Adipose tissue (tissue), 3 donors: ENCODE measurements around the gene PCMTD2. TPM values are rescaled to one million over a fixed set of nuclear protein-coding genes. Genes with fewer than 3 reads are reported as not detected.

Experiments
- H3K27ac ChIP-seq: one replicate; pipeline ENCODE4 v1.5.1; 2013; ENCODE audit warnings: low read depth, low read length
- WGBS, 3 donors: extraction: QIAGEN DNeasy Blood & Tissue Kit; methylation state at CpG; one replicate each; pipeline ENCODE4 v1.1.7; 2013; 5-methylcytosine and 5-hydroxymethylcytosine counted together
- polyA plus RNA-seq, 3 donors: library from polyadenylated mRNA; stranded (reverse); fragments of 200-250 nt; gene quantifications; one replicate each; pipeline ENCODE4 v1.2.3, GENCODE V29; 2013
- donor health status: healthy with polysubstance abuse.
- donor health status: Bipolar disorder and iron deficiency.
- donor health status: healthy.

The PCMTD2 gene
- polyA plus RNA-seq, 3 donors = 17.5 to 29.0 (median 21.1) TPM

DNA sequence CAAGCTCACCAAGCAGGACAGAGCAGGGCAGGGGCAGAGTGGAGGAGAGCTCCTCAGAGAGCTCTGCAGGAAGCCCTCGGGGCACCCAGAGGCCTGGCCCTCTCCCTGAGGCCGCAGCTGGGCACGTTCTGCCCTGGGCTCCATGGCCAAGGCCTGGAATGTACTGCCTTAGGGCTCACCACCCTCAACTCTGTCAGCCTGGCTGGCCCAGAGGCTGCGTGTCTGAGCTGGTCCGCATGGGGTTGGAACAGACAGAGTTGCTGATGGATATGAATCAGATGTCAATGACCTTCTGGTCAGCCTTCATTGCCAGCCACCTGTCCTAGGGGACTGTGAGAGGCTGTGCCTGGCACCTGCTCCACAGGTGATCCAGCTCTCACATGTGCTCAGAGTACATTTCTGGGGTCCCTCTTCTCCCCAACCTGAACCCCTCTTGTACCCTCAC, 33.2 kb upstream of the PCMTD2 start:
- WGBS, 3 donors = 72 to 86% (median 85%) methylated on average over 5 of the region's 5 CpGs
- no peak overlapping the region for H3K27ac ChIP-seq

DNA sequence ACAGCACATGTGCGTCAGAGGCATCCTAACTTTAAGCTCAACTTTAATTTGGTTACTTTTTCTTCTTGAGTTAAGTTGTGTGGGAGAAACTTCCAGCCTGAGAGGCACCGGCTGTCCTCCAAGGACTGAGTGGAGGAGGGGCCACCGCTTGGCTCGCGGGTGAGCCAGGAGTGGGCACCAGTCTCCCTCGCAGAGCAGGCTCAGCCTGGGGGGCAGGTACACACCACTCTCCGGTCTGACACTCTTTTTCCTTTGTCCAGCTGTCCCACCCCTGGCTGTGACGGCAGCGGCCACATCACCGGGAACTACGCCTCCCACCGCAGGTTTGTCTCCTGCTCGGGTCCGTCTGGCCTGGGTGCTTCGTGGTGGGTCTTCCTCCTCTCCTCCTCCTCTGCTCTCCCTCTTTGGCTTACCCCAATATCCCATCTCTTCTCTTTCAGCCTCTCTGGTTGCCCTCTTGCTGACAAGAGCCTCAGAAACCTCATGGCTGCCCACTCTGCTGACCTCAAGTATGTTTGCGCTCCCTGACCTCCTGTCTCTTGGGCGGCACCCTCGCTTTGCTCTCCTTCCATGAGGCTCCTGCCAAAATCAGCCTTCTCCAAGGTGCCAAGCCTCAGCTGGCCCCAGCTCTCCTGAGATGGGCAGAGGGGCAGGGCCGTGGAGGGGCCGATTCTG, 32.6 kb upstream of the PCMTD2 start:
- 72 to 82% (median 72%) methylated on average over 19 to 20 of the region's 20 CpGs for WGBS, 3 donors

DNA sequence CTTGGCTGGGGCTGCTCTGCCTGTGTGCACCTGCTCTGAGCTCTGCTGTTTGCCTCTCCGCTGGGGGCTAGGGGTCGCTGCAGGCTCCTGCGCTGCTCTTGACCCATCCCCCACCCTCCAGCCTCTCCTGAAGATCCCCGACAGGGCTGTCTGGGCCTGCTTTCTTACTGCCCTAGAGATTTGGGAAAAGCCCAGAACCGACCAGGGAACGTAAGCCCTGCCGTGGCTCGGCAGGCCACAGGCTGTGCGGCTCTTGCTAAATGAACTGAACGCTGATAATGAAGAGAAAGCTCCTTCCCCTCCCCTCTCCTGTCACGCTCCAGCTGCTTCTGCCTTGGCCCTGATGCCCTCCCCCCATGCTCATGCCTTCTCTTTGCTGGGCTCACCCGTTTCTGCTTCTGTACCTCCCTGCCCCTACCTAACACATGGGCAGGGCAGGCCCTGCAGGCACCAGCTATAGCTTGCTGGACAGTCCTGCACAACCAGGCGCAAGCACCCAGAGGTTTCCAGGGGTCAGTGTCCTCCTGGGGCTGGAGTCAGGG, 32.0 kb upstream of the PCMTD2 start:
- 44 to 56% (median 52%) methylated on average over 12 to 13 of the region's 13 CpGs for WGBS, 3 donors
- no peak overlapping the region for H3K27ac ChIP-seq

More for the DNA sequence above, 32.6 kb upstream of the PCMTD2 start:
- no peak overlapping the region for H3K27ac ChIP-seq

DNA sequence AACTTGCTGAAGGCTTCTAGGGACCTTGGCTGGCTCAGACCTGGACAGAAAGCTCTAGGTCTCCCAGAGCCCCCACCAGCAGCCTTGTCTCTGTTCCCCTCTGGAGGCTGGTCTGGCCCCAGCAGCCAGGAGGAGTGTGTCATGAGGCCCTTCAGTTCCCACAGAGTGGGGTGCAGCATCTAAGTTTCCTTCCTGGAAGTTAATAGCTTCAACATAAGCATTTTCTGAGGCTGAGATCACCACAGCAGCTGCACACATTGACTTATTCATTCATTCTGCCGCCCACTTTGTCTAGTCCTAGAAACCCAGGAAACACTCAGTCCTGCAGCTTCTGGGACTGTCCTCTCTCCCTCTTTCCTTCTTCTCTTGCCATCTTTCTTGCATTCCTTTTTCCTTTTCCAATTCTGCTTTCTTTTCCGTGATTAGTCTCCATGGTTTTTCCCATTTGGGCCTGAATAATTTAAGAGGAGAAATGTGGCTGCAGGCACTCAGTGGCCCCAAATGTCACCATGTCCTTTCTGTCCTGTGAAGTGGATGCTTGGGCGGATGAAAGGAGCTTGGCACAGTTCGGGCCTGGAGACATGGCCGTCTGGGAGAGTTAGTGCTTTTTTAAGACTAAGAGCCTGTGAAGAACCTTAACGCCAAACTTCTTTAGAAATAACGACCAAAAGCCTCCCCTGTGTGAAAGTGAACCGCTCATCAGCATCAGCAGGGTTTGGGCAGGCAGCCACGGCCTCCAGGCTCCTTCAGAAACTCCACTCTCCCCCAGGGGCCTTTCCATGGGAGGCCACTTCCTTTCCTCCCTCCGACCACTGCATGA, 31.0 kb upstream of the PCMTD2 start:
- 54 to 70% (median 68%) methylated on average over 10 of the region's 10 CpGs for WGBS, 3 donors
- H3K27ac ChIP-seq = no peak overlapping the region

DNA sequence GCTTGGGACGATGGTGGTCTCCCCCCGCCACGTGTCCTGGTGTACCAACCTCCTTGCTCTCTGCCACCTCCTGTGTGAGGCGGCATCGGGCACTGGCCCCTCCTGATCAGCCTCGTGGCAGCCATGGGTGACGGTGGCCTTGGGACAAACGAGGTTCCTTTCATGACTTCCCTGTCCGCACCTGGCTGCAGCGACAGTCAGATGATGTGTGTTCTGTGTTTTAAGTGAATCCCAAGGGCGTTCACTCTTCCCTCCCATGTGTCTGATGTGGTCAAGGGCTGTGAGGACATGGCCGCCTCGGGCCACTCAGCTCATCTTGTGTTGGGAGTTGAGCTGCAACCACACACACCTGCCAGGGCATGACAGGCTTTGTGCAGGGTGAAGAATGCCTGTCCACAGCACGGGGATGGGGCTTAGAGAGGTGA, 30.4 kb upstream of the PCMTD2 start:
- 71 to 84% (median 72%) methylated on average over 14 of the region's 14 CpGs for WGBS, 3 donors
- H3K27ac ChIP-seq = no peak overlapping the region

DNA sequence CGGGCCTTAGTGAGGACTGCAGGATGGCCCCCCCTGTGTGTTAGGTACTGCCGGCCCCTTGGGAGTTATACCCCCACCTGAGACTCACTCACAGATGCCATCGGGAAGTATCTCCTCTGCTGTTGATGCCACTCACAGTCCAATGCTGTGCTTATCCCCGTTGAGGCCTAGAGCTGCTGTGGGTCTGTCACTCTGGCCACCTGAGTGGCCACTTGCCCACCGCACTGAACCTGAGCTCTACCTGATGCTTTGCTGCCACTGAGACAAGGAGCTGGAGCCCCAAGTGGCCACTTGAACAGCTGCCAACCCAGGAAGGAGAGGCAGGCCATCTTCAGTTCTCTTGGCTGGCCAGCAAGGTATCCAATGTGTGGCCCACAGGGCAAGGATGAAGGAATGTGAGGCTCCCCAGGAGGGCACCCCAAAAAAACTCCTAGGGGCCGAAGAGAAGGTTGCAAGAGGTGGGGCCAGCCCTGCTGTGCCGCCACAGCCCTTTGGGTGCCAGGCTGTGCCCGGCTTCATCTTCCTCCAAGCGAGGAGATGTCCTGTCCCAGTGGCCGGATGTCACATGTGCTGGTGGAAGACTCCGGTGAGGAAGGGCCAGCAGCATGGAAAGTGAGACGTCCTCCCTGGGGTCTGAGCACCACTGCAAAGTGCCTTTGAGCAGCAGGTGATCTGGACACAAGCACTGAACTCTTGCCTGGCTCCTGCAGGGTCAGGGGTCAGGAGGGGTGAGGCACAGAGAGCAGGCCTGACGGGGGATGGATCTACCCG, 29.5 kb upstream of the PCMTD2 start:
- H3K27ac ChIP-seq = no peak overlapping the region
- WGBS, 3 donors = 87 to 94% (median 90%) methylated on average over 14 of the region's 14 CpGs

DNA sequence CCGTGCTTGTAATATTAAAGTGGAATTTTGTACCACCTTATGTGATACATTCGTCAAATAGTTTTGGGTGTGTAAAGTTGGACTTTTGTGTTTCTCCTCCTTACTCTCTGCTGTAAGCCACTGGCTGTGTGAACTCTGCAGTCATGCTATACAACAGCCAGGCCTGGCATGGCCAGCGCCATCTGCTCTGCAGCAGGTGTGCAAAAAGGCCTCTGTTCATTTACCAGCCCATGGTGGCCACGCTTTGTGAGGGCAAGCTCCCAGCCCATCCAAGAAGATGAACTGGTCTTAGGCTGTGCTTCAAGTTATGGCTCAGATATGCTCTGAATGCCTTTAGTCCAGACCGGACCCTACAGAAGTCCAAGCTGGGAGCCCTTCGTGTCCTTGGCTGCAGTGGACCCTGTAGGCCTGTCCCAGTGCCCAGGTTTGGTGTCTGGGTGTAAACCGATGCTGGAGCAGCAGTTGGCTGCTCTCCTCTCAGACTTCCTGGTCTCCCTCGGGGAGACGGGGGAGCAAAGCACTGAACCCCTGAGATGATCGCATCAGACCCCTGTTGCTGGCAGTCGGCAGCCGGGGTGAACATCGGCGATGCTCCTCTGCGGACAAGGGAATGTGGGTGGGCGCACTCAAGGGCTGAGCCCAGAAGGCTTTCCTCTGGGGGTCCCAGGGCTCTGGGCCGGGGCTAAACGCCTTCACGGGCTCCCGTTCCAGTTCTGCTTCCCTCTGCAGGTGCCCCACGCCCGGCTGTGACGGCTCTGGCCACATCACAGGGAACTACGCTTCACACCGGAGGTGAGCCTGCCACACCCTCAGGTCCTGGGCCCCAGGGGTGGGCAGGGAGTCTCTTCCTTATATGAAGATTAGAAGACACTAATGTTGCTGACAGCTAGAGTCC, 28.6 kb upstream of the PCMTD2 start:
- no peak overlapping the region for H3K27ac ChIP-seq
- 82 to 89% (median 86%) methylated on average over 25 of the region's 25 CpGs for WGBS, 3 donors

DNA sequence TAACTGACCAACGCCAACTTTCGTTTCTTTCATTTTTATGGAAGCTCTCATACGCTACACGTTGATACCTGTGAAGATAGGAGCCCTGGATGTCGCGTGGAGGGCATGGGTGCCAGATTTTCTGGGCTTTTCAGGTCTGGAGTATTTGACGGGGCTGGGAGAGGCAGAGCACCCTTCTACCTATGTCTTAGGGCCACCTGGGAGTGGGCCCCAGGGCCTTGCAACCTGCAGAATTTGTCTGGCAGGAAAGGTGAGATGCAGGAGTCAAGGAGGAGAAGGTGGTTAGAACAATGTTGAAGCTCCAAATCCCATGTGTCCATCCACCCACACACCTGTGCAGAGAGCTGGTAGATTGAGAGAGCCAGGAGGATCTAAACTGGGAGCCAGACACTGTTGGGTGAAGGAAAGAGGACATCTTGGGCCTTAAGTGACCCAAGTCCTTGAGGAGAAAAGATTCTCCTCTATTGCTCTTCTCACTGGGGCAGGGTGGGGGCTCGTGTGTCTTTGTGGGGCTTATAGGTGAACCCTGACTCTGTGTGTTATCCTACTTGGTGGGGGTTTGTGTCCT, 27.4 kb upstream of the PCMTD2 start:
- WGBS, 3 donors = 73 to 94% (median 90%) methylated on average over 8 of the region's 8 CpGs
- no peak overlapping the region for H3K27ac ChIP-seq

DNA sequence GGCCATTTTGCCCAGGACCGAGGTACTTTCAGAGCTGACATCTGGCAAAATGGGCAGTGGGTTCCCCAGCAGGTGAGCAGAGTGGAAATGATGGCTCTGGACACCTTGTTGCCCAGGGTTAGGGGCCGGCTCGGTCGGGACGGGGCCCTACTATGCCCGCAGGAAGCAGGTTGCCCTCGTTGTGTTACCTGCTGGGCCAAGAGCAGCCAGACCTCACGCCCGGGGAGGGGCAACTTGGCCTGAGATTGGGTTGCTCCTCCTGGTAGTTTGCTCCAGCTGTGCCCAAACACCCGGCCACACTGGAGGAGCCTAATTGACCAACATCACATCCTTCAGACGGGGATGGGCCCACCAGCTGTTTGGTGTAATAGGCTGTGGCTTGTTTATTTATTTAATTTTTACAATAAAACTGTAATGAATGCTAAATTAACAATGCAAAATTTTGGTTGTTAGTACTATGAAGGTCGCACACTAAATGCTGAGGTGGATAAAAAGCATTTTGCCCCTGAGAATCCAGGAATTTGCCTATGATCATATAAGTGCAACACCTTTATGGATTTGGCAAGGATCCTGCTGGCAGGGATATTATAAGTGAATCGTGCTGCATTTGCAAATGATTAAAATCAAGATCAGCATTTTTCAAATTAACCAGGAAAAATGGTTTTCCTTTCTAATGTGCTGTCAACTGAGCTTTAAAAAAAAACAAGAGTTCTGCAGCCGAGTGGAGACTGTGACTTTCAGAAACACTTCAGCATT, 26.6 kb upstream of the PCMTD2 start:
- WGBS, 3 donors = 73 to 84% (median 76%) methylated on average over 14 of the region's 14 CpGs
- no peak overlapping the region for H3K27ac ChIP-seq

DNA sequence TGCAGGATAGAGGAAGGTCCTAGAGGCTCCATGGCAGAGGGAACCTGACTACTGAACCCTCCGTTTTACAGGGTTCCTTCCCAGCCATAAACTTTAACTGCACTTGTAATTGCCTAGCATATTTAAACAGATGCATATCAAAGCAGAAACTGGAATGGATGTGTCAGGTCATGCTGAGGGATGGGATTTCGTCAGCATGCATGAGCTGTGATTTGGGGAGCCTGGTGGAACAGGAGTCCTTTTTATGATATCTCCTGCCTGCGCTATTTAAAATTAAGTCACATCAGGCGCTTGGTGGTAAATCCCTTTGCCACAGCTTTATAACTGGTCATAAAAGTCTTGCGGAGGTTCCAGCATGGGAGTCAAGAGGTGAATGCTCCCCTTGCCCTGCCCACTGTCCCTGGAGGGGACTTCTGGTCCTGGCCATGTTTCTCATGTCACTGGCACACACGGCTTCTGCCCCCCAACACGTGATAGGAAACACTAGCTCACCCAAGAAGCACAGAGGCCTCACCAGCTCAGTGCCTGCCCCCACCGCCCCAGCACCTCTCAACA, 26.0 kb upstream of the PCMTD2 start:
- 71 to 83% (median 76%) methylated on average over 8 of the region's 8 CpGs for WGBS, 3 donors
- H3K27ac ChIP-seq = no peak overlapping the region

DNA sequence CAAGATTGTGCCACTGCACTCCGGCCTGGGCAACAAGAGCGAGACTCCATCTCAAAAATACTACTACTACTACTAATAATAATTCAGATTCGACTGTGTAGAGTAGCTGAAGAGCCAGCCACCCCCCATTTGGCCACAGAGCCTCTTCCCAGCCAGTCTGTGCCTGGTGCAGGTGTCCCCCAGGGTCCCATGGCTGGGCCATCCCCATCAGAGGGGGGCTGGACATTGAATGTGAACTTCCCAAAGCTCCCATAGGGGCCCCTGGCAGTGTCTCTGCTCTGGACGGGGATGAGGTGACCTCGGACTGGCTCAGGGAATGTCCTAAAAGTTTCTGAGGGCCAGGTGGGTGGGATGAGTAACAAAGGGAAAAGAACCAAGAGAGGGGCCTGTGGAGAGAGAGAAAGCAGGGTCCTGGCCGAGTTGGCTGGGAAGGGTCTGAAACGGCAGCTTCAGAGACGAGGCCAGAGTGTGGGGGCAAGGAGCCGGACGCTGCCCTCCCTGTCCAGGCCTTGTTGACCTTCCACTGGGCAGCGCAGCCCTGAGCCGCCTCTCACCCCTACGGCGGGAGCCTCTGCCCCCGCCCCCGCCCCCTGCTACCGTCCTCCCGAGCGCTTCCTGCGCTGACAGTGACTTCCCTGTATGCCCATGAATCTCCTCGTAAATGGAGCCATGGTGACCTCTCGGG, 24.9 kb upstream of the PCMTD2 start:
- no peak overlapping the region for H3K27ac ChIP-seq
- WGBS, 3 donors = 88 to 90% (median 89%) methylated on average over 15 to 22 of the region's 22 CpGs

DNA sequence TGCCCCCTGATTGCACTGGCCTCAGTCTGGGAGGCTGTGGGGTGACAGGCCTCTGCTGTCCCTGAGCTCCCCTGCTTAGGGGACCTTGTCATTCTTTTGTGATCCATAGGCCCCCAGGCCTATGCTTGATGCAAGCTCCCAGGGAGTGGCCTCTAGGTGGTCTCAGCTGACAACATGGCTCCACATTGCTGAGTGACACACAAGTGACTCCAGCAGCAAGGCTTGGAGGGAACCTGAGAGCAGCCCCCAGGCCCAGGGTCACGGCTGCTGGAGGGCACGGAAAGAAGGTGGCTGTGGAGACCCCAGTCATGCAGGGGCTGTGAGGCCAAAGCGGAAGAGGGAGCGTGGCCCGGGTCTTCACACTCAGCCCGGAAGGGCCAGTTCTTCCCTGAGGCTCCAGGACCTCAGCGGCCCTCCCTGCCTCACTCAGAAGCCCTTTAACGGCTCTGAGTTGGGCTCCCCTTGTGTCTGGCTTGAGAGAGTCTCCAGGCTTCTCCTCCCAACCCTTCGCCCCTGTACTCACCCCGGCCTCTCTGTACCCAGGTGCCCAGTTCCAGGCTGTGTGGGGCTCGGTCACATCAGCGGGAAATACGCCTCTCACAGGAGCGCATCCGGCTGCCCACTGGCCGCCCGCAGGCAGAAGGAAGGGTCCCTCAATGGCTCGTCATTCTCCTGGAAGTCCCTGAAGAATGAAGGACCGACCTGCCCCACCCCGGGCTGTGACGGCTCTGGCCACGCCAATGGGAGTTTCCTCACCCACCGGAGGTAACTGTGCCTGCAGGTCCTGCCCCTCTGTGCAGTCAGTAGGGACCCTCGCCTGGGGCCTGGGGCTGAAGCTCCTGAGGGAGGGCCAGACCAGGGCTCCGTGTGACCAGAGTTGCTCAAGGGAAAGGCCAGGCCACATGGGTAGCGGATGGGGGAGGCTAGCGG, 23.7 kb upstream of the PCMTD2 start:
- WGBS, 3 donors = 91 to 95% (median 94%) methylated on average over 27 of the region's 27 CpGs
- no peak overlapping the region for H3K27ac ChIP-seq

DNA sequence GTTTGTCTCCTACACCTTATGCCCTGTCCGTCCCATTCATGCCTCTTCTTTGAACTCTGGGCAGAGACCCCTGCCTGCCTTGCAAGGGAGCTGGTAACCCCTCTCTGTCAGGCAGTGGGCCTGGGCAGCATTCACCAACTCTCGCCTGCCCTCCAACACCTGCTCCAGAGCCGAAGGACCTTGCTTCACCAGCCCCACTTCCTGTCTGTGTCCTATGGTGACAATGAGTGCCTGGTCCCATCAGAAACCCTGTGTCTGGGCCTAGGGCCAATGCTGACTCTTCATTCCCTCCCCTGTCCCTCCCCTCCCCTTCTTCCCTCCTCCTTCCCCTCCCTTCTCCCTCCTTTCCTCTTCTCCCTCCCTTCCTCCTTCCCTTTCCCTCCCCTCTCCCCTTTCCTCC, 22.8 kb upstream of the PCMTD2 start:
- no peak overlapping the region for H3K27ac ChIP-seq
- WGBS, 3 donors = 57 to 69% (median 68%) methylated on average over 3 of the region's 3 CpGs

DNA sequence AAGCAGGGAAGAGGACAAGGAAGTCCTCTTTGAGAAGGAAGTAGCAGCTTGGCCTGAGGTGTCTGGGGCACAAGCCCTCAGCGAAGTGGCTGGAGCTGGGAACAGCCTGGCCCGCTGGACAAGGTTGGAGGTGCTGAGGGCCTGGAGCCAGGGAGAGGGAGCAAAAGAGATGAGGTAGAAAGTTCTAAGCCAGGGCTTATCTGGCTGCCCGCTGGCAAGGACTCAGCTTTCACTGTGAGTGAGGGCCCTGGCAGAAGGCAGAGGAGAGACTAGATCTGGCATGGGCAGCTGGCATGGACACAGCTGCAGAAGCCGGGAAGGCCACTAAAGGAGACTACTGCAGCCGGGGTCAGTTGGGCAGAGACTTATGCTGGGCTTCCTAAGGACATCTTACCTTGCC, 21.8 kb upstream of the PCMTD2 start:
- no peak overlapping the region for H3K27ac ChIP-seq
- 22 to 75% (median 69%) methylated on average over 5 of the region's 5 CpGs for WGBS, 3 donors

DNA sequence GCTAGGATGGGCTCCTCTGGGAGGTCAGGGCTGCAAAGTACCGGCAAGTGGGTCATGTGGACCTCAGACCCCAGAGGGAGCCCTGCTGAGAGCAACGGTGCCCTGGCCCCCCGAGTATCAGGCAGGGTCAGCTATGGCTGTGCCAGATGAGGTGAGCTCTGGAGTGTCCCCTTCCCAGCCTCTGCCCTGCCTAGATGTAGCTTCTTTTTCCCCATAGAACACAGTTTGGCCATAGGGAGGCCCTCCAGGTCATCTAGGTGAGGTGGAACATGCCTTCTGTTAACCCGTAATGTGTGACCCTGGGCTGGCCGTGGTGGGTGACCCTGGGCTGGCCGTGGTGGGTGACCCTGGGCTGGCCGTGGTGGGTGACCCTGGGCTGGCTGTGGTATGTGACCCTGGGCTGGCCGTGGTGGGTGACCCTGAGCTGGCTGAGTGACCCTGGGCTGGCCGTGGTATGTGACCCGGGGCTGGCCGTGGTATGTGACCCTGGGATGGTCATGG, 21.2 kb upstream of the PCMTD2 start:
- 70 to 95% (median 93%) methylated on average over 11 of the region's 11 CpGs for WGBS, 3 donors
- H3K27ac ChIP-seq = no peak overlapping the region
